ENCODE measurements around the gene EZR.
A peak's percentile ranks its signal among the peaks of the same experiment; 100 is the strongest.

The EZR gene

GRCh38 chr6:158817728-158818580, 1.2 kb downstream of the EZR start:
- DNase-seq: peak; percentile 84

DNA sequence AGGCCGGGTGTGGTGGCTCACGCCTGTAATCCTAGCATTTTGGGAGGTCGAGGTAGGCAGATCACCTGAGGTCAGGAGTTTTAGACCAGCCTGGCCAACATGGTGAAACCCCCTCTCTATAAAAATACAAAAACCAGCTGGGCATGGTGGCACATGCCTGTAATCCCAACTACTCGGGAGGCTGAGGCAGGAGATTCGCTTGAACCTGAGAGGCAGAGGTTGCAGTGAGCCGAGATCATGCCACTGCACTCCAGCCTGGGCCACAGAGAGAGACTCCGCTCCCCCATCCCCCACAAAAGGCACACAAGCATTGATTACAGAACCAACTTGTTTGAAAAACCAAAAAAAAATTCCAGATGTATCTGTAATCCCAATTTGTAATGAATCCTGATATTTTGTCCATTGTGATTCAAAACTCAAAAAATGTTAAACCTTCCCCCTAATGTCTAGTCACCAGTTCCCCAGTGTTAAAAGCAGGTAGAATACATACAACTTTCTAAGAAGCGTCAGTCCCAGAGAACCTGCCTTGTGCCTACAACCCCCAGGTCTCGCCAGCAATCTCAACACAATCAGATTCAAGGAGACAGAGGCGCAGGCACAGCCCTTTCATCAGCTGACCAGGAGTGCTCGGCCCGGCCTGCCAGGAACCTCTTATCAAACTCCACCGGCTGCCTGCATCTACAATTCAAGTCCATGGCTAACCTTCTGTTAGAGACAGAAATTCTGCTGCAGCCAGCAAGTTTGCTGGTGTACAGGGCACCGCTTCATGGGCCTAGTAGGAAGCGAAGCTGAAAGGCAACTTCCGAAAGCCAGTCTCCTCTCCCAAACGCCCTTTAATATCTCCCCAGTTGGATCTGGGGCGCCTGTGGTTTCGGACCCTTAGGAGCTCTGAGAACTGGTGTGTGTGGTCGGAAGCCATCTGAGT, 2.1 kb downstream of the EZR start:
- DNase-seq: no peak

DNA sequence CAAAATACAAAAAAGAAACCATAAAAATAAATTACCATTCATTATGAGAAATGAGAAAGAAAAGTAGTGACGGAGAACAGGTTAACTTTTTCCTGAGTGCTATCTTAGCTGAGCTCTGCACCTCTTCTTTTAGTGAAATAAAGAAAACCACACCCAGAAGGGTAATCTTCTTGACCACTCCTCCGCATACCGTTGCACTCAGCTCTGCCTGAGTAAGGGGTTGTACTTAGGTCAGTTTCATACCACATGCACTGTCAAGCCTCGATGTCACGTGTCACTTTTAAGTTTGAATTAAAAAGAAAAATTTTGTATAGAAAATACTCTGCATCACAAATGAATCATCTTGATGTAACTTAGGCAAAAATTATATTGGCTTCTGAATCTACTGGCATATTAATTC, 2.8 kb downstream of the EZR start:
- DNase-seq: no peak

DNA sequence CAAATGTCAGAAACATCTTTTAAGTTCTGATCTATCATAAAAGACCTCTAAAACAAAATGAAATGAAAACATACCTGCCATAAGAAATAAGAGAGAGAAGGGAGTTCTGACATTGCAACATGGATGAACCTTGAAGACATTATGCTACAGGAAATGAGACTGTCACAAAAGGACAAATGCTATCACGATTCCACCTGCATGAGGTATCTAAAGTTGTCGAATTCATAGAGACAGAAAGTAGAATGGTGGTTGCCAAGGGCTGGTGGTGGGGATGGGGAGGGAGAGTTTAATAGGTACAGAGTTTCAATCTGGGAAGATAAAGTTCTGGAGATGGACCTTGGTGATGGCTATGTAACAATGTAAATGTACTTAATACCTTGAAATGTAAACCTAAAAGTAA, 3.3 kb downstream of the EZR start:
- no peak for DNase-seq

DNA sequence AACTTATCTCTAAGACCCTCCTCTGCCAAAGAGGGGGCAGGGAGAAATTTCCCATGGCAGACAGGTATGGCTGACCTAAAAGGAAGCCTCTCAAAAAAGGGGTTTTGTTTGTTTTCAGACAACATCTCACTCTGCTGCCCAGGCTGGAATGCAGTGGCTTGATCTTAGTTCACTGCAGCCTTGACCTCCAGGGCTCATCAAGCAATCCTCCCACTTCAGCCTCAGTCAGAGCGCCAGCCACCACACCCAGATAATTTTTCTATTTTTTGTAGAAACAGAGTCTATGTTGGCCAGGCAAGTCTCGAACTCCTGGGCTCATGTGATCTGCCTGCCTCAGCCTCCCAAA, 3.8 kb downstream of the EZR start:
- DNase-seq: no peak

- no peak for DNase-seq
Measured at GRCh38 chr6:158813032-158813431, 6.1 kb downstream of the EZR start.

GRCh38 chr6:158812611-158813010, 6.6 kb downstream of the EZR start:
- DNase-seq: no peak

GRCh38 chr6:158810155-158811095, 8.7 kb downstream of the EZR start:
- DNase-seq: no peak

DNA sequence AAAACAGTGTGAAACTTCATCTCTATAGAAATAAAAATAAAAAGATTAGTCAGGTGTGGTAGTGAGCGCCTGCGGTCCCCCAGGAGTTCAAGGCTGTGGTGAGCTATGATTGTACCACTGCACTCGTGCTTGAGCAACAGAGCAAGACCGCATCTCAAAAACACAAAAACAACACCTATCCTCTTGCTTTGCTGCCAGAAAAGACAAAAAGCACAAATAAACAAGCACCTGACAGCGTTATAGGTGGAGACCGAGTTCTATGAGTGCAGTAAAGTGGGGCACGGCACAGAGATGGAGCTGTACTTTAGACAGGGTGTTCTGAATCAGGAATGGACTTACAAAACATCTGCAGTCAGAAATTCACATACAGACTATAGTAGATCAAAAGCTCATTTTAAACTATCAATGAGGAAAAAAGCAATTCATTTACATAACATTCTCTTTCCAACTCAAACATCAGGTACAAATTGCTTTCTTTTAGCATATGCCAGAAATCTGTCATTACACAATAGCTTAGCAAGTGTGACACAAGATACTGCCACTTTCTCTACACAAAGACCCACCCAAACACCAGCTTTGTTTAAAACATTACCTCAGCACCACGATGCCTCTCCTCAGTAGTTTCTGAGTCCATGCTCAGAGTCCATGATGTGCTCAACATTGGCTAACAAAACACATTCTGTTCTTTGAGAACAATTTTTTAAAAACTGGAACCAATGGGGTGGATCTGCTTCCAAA, 10.1 kb downstream of the EZR start:
- no peak for DNase-seq

- no peak for DNase-seq
Measured at GRCh38 chr6:158808442-158808833, 10.7 kb downstream of the EZR start.

DNA sequence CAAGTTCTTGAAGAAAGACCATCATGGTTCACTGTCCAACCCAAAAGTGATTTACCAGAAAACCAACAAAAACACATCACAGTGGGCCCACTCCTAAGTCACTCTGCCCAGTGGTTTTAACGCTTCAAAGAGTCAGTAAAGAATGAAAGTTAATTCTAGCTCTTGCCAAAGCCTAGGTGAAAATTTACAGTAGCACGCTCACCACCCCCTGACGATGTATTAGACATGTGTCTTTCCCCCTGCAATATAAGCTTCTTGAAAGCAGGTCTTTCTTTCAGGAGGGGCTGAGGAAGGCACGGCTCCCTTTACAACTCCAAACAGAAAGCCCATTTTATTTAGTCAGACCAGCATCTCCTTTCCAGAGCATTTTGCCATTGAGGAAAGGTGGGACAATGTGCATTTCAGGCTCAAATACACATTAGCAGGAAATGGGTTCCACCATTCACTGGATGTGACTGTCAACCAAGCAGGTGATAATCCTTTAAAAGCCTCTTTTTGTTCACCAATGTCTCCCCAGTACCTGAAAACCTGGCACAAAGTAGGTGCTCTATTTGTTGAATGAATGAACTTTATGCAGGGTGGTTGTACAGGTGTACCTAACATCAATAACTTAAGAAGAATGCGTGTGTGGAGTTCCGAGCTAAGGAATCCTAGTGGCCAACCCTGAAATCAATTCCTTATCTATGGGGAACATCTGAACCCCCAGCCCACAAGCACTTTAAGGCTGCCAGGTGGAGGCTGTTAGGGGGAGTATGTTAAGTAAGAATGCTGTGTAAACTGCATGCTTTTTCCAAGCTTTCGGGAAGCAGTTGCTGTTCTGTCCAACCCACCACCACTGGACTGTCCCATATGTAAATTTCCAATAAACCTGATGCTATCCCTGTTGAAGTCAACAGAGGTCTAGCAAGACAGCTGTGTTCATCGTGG, 11.4 kb downstream of the EZR start:
- DNase-seq: no peak

GRCh38 chr6:158805698-158806377, 13.3 kb downstream of the EZR start:
- DNase-seq: no peak

DNA sequence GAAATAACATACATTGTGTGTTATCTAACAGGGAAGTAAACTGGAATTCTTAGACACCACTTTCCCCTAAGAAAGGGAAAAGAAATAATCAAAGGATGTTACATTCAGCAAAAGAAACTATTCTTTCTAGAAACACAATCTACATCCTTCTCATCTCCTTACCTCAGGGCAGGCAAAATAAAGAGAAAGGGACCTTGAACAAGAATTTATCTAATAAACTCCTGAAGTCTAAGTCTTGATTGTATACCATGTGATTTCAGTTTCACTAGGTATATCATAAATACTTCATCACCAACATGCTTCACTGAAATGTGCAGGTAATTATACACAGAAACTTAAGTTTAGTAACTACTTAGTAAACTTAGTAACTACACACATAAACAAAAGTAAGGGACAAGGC, 15.0 kb downstream of the EZR start:
- DNase-seq: no peak

DNA sequence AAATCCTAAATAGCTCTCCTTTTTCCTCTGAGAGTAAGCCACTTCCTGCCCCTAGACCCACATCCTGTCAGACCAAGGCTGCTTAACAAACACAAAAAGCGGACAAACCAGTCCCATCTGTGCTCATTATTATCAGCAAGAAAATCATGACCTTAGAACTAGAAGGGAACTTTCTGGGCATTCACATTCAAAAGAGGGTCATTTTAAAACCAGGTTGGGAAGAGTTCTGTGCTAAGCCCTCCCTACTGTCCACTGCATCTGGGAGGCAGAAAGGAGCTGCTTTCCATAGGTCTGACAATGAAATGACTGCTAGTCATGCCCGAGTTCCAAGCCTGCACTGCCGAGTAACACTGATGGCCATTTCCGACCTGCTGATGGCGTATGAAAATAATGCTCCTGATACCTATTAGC, 15.4 kb downstream of the EZR start:
- no peak for DNase-seq

DNA sequence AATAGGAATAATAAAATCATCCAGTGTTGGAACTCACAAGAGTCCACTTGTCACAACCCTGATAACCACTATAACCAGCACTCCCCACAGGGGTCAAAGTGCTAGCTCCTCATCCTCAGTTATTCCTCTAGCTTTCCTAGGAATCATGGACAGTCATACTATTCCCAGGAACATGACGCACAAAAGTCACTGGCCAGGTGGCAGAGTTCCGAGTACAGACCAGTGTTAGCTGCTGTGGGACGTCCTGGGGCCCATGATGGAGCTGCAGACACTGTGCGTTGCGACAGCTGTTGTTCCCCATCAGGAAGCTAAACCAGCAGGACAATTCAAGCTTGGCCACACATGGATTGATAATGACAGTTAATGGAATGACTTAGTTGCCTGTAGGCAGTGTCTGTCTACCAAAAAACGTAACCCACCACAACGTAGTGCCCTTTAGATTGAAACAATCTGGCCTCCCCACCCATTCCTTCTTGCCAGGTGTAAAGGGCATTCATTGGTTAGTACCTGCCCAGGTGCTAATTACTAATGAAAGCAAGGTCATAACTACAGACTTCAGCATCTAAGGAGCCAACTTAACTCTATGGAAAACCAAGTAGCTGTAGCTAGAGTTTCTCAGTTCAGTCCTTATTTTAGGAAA, 17.4 kb downstream of the EZR start:
- DNase-seq: no peak

GRCh38 chr6:158799051-158799792, 19.9 kb downstream of the EZR start:
- no peak for DNase-seq

DNA sequence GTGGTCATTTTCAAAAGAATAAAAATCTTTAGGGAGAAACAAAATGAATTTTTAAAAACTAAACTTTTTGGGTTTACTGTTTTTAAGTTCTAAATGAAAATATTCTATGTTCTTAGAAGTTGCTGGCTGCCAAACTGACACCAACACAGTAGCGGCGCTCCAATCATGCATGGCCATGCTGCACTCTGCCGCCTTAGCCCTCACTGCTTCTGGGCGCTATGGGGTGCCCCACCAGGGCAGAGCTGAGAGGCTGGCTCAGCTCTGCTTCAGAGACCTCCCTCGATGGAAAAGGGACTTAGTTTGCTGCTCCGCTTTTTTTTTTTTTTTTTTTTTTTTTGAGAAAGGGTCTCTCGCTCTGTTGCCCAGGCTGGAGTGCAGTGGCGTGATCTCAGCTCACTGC, 20.9 kb downstream of the EZR start:
- no peak for DNase-seq

- DNase-seq: no peak
Measured at GRCh38 chr6:158797331-158798310, 21.5 kb downstream of the EZR start.
